Hepatocyte (in vitro differentiated cells): ENCODE results near the gene UNC93B1. TPM values are rescaled to one million over a fixed set of nuclear protein-coding genes. Genes with fewer than 3 reads are reported as not detected.

Experiments
- DNase-seq: peaks from one replicate; pipeline ENCODE4 v3.0.0-alpha.2; 2016; ENCODE audit warnings: low spot score
- H2AFZ ChIP-seq: fragments of 200-600 bp; sonication (generic); 2 replicates; pipeline ENCODE4 v1.6.0; 2016; ENCODE audit warnings: antibody characterized with exemption, mild to moderate bottlenecking
- H3K27ac ChIP-seq: fragments of 200-600 bp; sonication (generic); 2 replicates; pipeline ENCODE4 v1.5.1; 2016; ENCODE audit warnings: mild to moderate bottlenecking
- H3K27me3 ChIP-seq: fragments of 200-600 bp; sonication (generic); 2 replicates; pipeline ENCODE4 v1.6.1; 2016
- H3K36me3 ChIP-seq: fragments of 200-600 bp; sonication (generic); replicated peaks from 2 replicates; pipeline ENCODE4 v1.5.1; 2016; ENCODE audit warnings: low read depth; ENCODE audit not compliant: insufficient read depth
- H3K4me1 ChIP-seq: fragments of 200-600 bp; sonication (generic); 2 replicates; pipeline ENCODE4 v1.5.1; 2016; ENCODE audit warnings: mild to moderate bottlenecking, moderate library complexity; ENCODE audit not compliant: insufficient read depth
- H3K4me2 ChIP-seq: fragments of 200-600 bp; sonication (generic); 2 replicates; pipeline ENCODE4 v1.6.0; 2016
- H3K4me3 ChIP-seq: fragments of 200-600 bp; sonication (generic); 2 replicates; pipeline ENCODE4 v1.5.1; 2016; ENCODE audit warnings: mild to moderate bottlenecking
- H3K79me2 ChIP-seq: fragments of 200-600 bp; sonication (generic); 2 replicates; pipeline ENCODE4 v1.6.0; 2017; ENCODE audit warnings: mild to moderate bottlenecking
- H3K9me2 ChIP-seq: fragments of 200-600 bp; sonication (generic); replicated peaks from 2 replicates; pipeline ENCODE4 v1.6.0; 2017; ENCODE audit warnings: mild to moderate bottlenecking; ENCODE audit not compliant: insufficient read depth
- H3K9me3 ChIP-seq: fragments of 200-600 bp; sonication (generic); 2 replicates; pipeline ENCODE4 v1.5.1; 2016; ENCODE audit warnings: low read depth, mild to moderate bottlenecking
- H4K20me1 ChIP-seq: fragments of 200-600 bp; sonication (generic); 2 replicates; pipeline ENCODE4 v1.6.0; 2016; ENCODE audit warnings: mild to moderate bottlenecking; ENCODE audit not compliant: insufficient read depth, poor library complexity, severe bottlenecking
- CTCF ChIP-seq: fragments of 200-600 bp; sonication (generic); IDR thresholded peaks from 2 replicates; pipeline ENCODE4 v1.5.1; 2016; ENCODE audit warnings: antibody characterized with exemption, mild to moderate bottlenecking; ENCODE audit not compliant: poor library complexity
- EZH2 ChIP-seq: fragments of 200-600 bp; sonication (generic); IDR thresholded peaks from 2 replicates; pipeline ENCODE4 v1.6.1; 2016; ENCODE audit warnings: antibody characterized with exemption, mild to moderate bottlenecking, borderline replicate concordance
- EZH2phosphoT487 ChIP-seq: fragments of 200-600 bp; sonication (generic); IDR thresholded peaks from one replicate; pipeline ENCODE4 v1.6.1; 2018; ENCODE audit warnings: antibody characterized with exemption, mild to moderate bottlenecking, low read depth, moderate library complexity; ENCODE audit not compliant: unreplicated experiment, severe bottlenecking
- WGBS: methylation state at CpG from one replicate; pipeline ENCODE4 v1.1.6; 2016; ENCODE audit warnings: low lambda C conversion rate; ENCODE audit errors: missing lambda C conversion rate; 5-methylcytosine and 5-hydroxymethylcytosine counted together
- polyA plus RNA-seq: library from polyadenylated mRNA; unstranded; fragments of >200 nt; fragmentation: Nextera tagmentation; extraction: Ambion mirVana; gene quantifications from 2 replicates; pipeline ENCODE4 v1.2.1, GENCODE V29; 2016
- total RNA-seq: library from RNA; depleted of rRNA; stranded (reverse); fragments of >200 nt; gene quantifications from 2 replicates; pipeline ENCODE4 v1.2.3, GENCODE V29; 2014

The UNC93B1 gene
- total and polyA plus RNA-seq, 2 experiments from 2014 or later: 23.5 to 38.0 TPM

GRCh38 chr11:68004551-68005335 is 846 bp upstream of the UNC93B1 start:
- Histone ChIP-seq H3K4me3 (no peak overlapping the region), H3K36me3 (no peaks in the 10 kb centered on the region), H3K4me2 (peak overlapping the region; percentile 99), H4K20me1 (no peaks in the 10 kb centered on the region), H3K4me1 (peaks cover 6% of the 10 kb centered on the region), H3K9me2 (no peaks in the 10 kb centered on the region), H3K79me2 (no peaks in the 10 kb centered on the region), H3K9me3 (no peaks in the 10 kb centered on the region), H3K27me3 (no peaks in the 10 kb centered on the region), H3K27ac (no peak overlapping the region), H2AFZ (no peak overlapping the region)
- TF ChIP-seq CTCF: no peak
- no peak for TF ChIP-seq EZH2phosphoT487
- TF ChIP-seq EZH2: no peak
- DNase-seq: no peak
- 87% methylated on average over 14 of the region's 14 CpGs for WGBS

- Histone ChIP-seq H2AFZ (peak overlapping the region; percentile 63), H3K79me2 (no peaks in the 10 kb centered on the region), H3K4me2 (peak overlapping the region; percentile 99), H3K27ac (no peak overlapping the region), H3K9me2 (no peaks in the 10 kb centered on the region), H3K9me3 (no peaks in the 10 kb centered on the region), H3K36me3 (no peaks in the 10 kb centered on the region), H3K4me3 (peak overlapping the region; percentile 72), H3K27me3 (no peaks in the 10 kb centered on the region), H4K20me1 (no peaks in the 10 kb centered on the region), H3K4me1 (no peaks in the 10 kb centered on the region)
- peak; percentile 58 for DNase-seq
- WGBS: 37% methylated on average over 29 of the region's 86 CpGs
- TF ChIP-seq EZH2phosphoT487 (no peak), EZH2 (no peak), CTCF (no peak)
Observed at GRCh38 chr11:68002938-68003845, 705 bp downstream of the UNC93B1 start.

- Histone ChIP-seq H3K4me3 (no peak overlapping the region), H3K27me3 (no peaks in the 10 kb centered on the region), H3K4me1 (no peaks in the 10 kb centered on the region), H3K79me2 (no peaks in the 10 kb centered on the region), H3K9me2 (no peaks in the 10 kb centered on the region), H3K27ac (no peak overlapping the region), H3K36me3 (no peaks in the 10 kb centered on the region), H2AFZ (no peak overlapping the region), H3K9me3 (no peaks in the 10 kb centered on the region), H4K20me1 (no peaks in the 10 kb centered on the region), H3K4me2 (peak overlapping the region; percentile 99)
- WGBS: 78% methylated on average over 9 of the region's 9 CpGs
- TF ChIP-seq CTCF (no peak), EZH2phosphoT487 (no peak), EZH2 (no peak)
- DNase-seq: no peak
Observed at GRCh38 chr11:68002575-68002937, 1.3 kb downstream of the UNC93B1 start.
